Measurements from ENCODE around the gene PRKCE. TPM values are rescaled to one million over a fixed set of nuclear protein-coding genes. Genes with fewer than 3 reads are reported as not detected.

PRKCE gene
- total and polyA plus RNA-seq, 2 of the 8 experiments (the other 6 are each of a cell fraction or from before 2014, with no cell fraction given), result 0.54 to 2.1 TPM

- no peaks in the 10 kb centered on the region for H3K27me3 ChIP-seq (replicated peaks in 1 of 4; ENCODE audit: control insufficient read depth in 3 of 4, extremely low read depth in 1 of 4, insufficient read depth in 3 of 4, low read length in 3 of 4)
- H2AFZ ChIP-seq (ENCODE audit: low read length), result no peak overlapping the region
- DNase-seq (ENCODE audit: low read depth in 1 of 2, low spot score in 2 of 2) (no peak), FAIRE-seq (no peak)
- no peaks in the 10 kb centered on the region for H3K23me2 ChIP-seq (ENCODE audit: low read depth, low read length)
- no peak overlapping the region for H3K27ac ChIP-seq (ENCODE audit: low read depth, low read length)
- H3K9ac ChIP-seq (replicated peaks in 1 of 4; ENCODE audit: extremely low read depth in 1 of 4, low read depth in 3 of 4, low read length in 3 of 4), result no peak overlapping the region
- WGBS, 2 experiments (ENCODE audit: extremely low coverage in 1 of 2, insufficient coverage in 1 of 2, insufficient read length in 1 of 2, insufficient replicate concordance in 2 of 2, low coverage in 1 of 2, low lambda C conversion rate in 2 of 2, missing lambda C conversion rate in 1 of 2), result 97% methylated on average over 5 of the region's 5 CpGs; no CpG with 5 or more reads in 1 of the 2 experiments
- H2BK20ac ChIP-seq (ENCODE audit: low read length), result no peak overlapping the region
- H3K79me2 ChIP-seq (ENCODE audit: control insufficient read depth in 1 of 2, insufficient read depth in 2 of 2, low read length in 2 of 2), result no peaks in the 10 kb centered on the region
- H3K36me3 ChIP-seq (ENCODE audit: control insufficient read depth in 2 of 4, insufficient read depth in 4 of 4, low read length in 3 of 4), result no peaks in the 10 kb centered on the region
- H3K56ac ChIP-seq (replicated peaks; ENCODE audit: insufficient read length, low read depth, low read length), result no peak overlapping the region
- no peak overlapping the region for H2BK5ac ChIP-seq (ENCODE audit: low read depth, low read length)
- no peak overlapping the region for H4K91ac ChIP-seq (replicated peaks; ENCODE audit: insufficient read length, low read length)
- H2AK5ac ChIP-seq (ENCODE audit: low read depth, low read length), result no peak overlapping the region
- POLR2A ChIA-PET (ENCODE audit: partially characterized antibody), result no interaction called here
- H3K79me1 ChIP-seq (ENCODE audit: low read depth, low read length), result no peaks in the 10 kb centered on the region
- no peak overlapping the region for H3K23ac ChIP-seq (ENCODE audit: insufficient read length)
- no peak overlapping the region for H4K8ac ChIP-seq (ENCODE audit: extremely low read depth, insufficient read depth, low read length)
- no peaks in the 10 kb centered on the region for H3K9me3 ChIP-seq (ENCODE audit: insufficient read depth in 2 of 2, low read depth in 1 of 2, low read length in 1 of 2)
- H2BK15ac ChIP-seq (ENCODE audit: low read length), result no peak overlapping the region
- H3K4me1 ChIP-seq (replicated peaks in 1 of 4; ENCODE audit: control insufficient read depth in 3 of 4, insufficient read depth in 4 of 4, low read length in 3 of 4), result no peaks in the 10 kb centered on the region
- H2BK120ac ChIP-seq (replicated peaks; ENCODE audit: low read depth, low read length), result no peak overlapping the region
- H3K18ac ChIP-seq (ENCODE audit: extremely low read depth, low read length), result no peak overlapping the region
- no peak overlapping the region for H3K4me2 ChIP-seq (ENCODE audit: insufficient read depth in 1 of 2, low read depth in 2 of 2, low read length in 2 of 2)
- no peak overlapping the region for H3K14ac ChIP-seq (ENCODE audit: insufficient read length)
- no peaks in the 10 kb centered on the region for H4K20me1 ChIP-seq (replicated peaks in 1 of 2; ENCODE audit: control insufficient read depth in 1 of 2, insufficient read depth in 2 of 2, low read length in 2 of 2)
- no peak overlapping the region for H3K4me3 ChIP-seq (ENCODE audit: extremely low read depth in 1 of 4, insufficient read depth in 2 of 4, low read depth in 3 of 4, low read length in 4 of 4)
- H3K4ac ChIP-seq (replicated peaks; ENCODE audit: insufficient read length, low read depth, low read length), result no peak overlapping the region
- CTCF ChIA-PET (ENCODE audit: partially characterized antibody), result interaction anchor here (0.6 kb wide), 1 partner anchor 1415 kb away, joined by 4 read pairs; no protein-coding TSS in a partner anchor
- H4K5ac ChIP-seq (ENCODE audit: insufficient read length, low read depth, low read length), result no peak overlapping the region
- H2BK12ac ChIP-seq (ENCODE audit: low read depth, low read length), result no peak overlapping the region
- TF ChIP-seq MAFK (IDR thresholded peaks at IDR 0.05; ENCODE audit: low read depth, low read length) (no peak), CHD2 (IDR thresholded peaks at IDR 0.05; ENCODE audit: low read length) (no peak), FOSL1 (IDR thresholded peaks at IDR 0.05; ENCODE audit: insufficient read depth, low read depth, low read length) (no peak), ATF3 (IDR thresholded peaks at IDR 0.05; ENCODE audit: insufficient read depth, low read depth, low read length) (no peak), KDM1A (IDR thresholded peaks at IDR 0.05; ENCODE audit: borderline replicate concordance, low read length) (no peak), RXRA (IDR thresholded peaks at IDR 0.05; ENCODE audit: insufficient read depth, low read depth, low read length) (no peak), GTF2F1 (IDR thresholded peaks at IDR 0.05; ENCODE audit: borderline replicate concordance, low read depth, low read length) (no peak), SRF (IDR thresholded peaks at IDR 0.05; ENCODE audit: low read depth, low read length) (no peak), RAD21 (IDR thresholded peaks at IDR 0.05 in 1 of 2, conservative IDR thresholded peaks at IDR 0.05 in 1 of 2; ENCODE audit: low read depth in 2 of 2, low read length in 2 of 2) (no peak), NANOG (IDR thresholded peaks at IDR 0.05; ENCODE audit: insufficient read depth, low read depth, low read length, poor library complexity, severe bottlenecking) (no peak), ZNF274 (IDR thresholded peaks at IDR 0.05; ENCODE audit: borderline replicate concordance, extremely low read depth, low read length) (no peak), SAP30 (IDR thresholded peaks at IDR 0.05; ENCODE audit: insufficient read depth, insufficient replicate concordance, low read length) (no peak), CHD1 (IDR thresholded peaks at IDR 0.05; ENCODE audit: low read depth, low read length) (no peak)
Measured at GRCh38 chr2:45950606-45951005, 299.1 kb downstream of the PRKCE start.
